Measurements from ENCODE around the gene PLCH2. TPM values are rescaled to one million over a fixed set of nuclear protein-coding genes. Genes with fewer than 3 reads are reported as not detected.

The PLCH2 gene
- total RNA-seq, 1 experiment from 2014 or later: 0.27 TPM

- TF ChIP-seq, protein P1, sequence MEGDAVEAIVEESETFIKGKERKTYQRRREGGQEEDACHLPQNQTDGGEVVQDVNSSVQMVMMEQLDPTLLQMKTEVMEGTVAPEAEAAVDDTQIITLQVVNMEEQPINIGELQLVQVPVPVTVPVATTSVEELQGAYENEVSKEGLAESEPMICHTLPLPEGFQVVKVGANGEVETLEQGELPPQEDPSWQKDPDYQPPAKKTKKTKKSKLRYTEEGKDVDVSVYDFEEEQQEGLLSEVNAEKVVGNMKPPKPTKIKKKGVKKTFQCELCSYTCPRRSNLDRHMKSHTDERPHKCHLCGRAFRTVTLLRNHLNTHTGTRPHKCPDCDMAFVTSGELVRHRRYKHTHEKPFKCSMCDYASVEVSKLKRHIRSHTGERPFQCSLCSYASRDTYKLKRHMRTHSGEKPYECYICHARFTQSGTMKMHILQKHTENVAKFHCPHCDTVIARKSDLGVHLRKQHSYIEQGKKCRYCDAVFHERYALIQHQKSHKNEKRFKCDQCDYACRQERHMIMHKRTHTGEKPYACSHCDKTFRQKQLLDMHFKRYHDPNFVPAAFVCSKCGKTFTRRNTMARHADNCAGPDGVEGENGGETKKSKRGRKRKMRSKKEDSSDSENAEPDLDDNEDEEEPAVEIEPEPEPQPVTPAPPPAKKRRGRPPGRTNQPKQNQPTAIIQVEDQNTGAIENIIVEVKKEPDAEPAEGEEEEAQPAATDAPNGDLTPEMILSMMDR (IDR thresholded peaks at IDR 0.05; ENCODE audit: insufficient read depth in 1 of 2, low read depth in 1 of 2, low read length in 1 of 2, severe bottlenecking in 1 of 2, unreplicated experiment in 1 of 2): no peak
- intact Hi-C loops (cut with micrococcal nuclease; ENCODE audit: unreplicated experiment): no loop called here
- no peaks in the 10 kb centered on the region for H3K36me3 Mint-ChIP-seq (ENCODE audit: insufficient read depth, unreplicated experiment)
These were observed 12.6 kb downstream of the PLCH2 start for GRCh38 chr1:2488688-2489087.

GRCh38 chr1:2489615-2490014, 13.5 kb downstream of the PLCH2 start:
- no peaks in the 10 kb centered on the region for H3K36me3 ChIP-seq (ENCODE audit: control insufficient read depth, insufficient read depth, low read length)
- H3K4me1 Mint-ChIP-seq (ENCODE audit: low read depth, unreplicated experiment): peaks cover 7% of the 10 kb centered on the region
- no peak overlapping the region for H3K27ac Mint-ChIP-seq (ENCODE audit: unreplicated experiment)
- peaks cover 9% of the 10 kb centered on the region for H3K4me1 ChIP-seq
- intact Hi-C loops (cut with micrococcal nuclease; ENCODE audit: unreplicated experiment): no loop called here
- H3K9me3 ChIP-seq: no peaks in the 10 kb centered on the region; the same call in 1 of the 2 replicates
- H3K36me3 Mint-ChIP-seq (ENCODE audit: insufficient read depth, unreplicated experiment): no peaks in the 10 kb centered on the region
- TF ChIP-seq, protein P1 (IDR thresholded peaks at IDR 0.05; ENCODE audit: insufficient read depth in 1 of 2, low read depth in 1 of 2, low read length in 1 of 2, severe bottlenecking in 1 of 2, unreplicated experiment in 1 of 2): no peak
- POLR2A ChIA-PET: no interaction called here
- no peak overlapping the region for H3K4me3 ChIP-seq (ENCODE audit: low read depth, low read length)
- no peaks in the 10 kb centered on the region for H3K27me3 ChIP-seq (replicated peaks; ENCODE audit: control insufficient read depth, insufficient read depth, low read length)
- no TSS peak for BruUV-seq (replicated peaks)
- CTCF ChIA-PET: no interaction called here
- H3K9me3 Mint-ChIP-seq (ENCODE audit: unreplicated experiment): no peaks in the 10 kb centered on the region
- H3K27me3 Mint-ChIP-seq (ENCODE audit: insufficient read depth, unreplicated experiment): no peaks in the 10 kb centered on the region
- DNase-seq: no peak
- no peak overlapping the region for H3K4me3 Mint-ChIP-seq (ENCODE audit: unreplicated experiment)

More at GRCh38 chr1:2488688-2489087, 12.6 kb downstream of the PLCH2 start:
- Mint-ChIP-seq H3K27me3 (ENCODE audit: insufficient read depth, unreplicated experiment) (no peaks in the 10 kb centered on the region), H3K4me1 (ENCODE audit: low read depth, unreplicated experiment) (peaks cover under 1% of the 10 kb centered on the region), H3K4me3 (ENCODE audit: unreplicated experiment) (no peak overlapping the region), H3K27ac (ENCODE audit: unreplicated experiment) (no peak overlapping the region), H3K9me3 (ENCODE audit: unreplicated experiment) (no peaks in the 10 kb centered on the region)
- no TSS peak for BruUV-seq (replicated peaks)
- DNase-seq: no peak
- Histone ChIP-seq H3K9me3 (no peaks in the 10 kb centered on the region; the same call in 1 of the 2 replicates), H3K36me3 (ENCODE audit: control insufficient read depth, insufficient read depth, low read length) (no peaks in the 10 kb centered on the region), H3K4me1 (no peaks in the 10 kb centered on the region), H3K27me3 (replicated peaks; ENCODE audit: control insufficient read depth, insufficient read depth, low read length) (no peaks in the 10 kb centered on the region), H3K4me3 (ENCODE audit: low read depth, low read length) (no peak overlapping the region)
- ChIA-PET POLR2A (no interaction called here), CTCF (no interaction called here)

DNA sequence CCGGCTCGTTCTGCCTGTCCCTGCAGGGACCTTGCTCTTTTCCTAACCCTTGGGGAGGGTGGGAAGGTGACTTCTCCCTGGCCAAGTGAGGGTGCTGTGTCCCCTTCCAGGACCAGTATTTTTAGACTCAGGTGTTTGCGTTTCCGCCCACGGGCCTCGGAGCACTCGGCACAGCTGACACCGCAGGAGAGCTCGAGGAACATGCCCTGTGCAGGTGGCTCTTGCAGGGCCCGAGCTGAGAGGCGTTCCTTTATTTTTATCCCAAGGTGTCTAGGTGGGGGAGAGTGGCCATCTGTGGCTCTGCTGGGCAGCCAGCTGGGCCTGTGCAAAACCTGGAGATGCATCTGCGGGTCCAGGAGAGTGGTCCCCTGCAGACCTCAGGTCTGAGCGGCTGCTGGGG, 16.0 kb downstream of the PLCH2 start:
- Histone ChIP-seq H3K27me3 (replicated peaks; ENCODE audit: control insufficient read depth, insufficient read depth, low read length) (no peaks in the 10 kb centered on the region), H3K9me3 (no peaks in the 10 kb centered on the region; the same call in 1 of the 2 replicates), H3K4me3 (ENCODE audit: low read depth, low read length) (no peak overlapping the region), H3K36me3 (ENCODE audit: control insufficient read depth, insufficient read depth, low read length) (no peaks in the 10 kb centered on the region), H3K4me1 (peaks cover 12% of the 10 kb centered on the region)
- no peaks in the 10 kb centered on the region for H3K36me3 Mint-ChIP-seq (ENCODE audit: insufficient read depth, unreplicated experiment)
- peaks cover 7% of the 10 kb centered on the region for H3K4me1 Mint-ChIP-seq (ENCODE audit: low read depth, unreplicated experiment)
- ChIA-PET CTCF (no interaction called here), POLR2A (no interaction called here)
- no peaks in the 10 kb centered on the region for H3K9me3 Mint-ChIP-seq (ENCODE audit: unreplicated experiment)
- intact Hi-C loops (cut with micrococcal nuclease; ENCODE audit: unreplicated experiment): no loop called here
- no peak for DNase-seq
- no peak overlapping the region for H3K27ac Mint-ChIP-seq (ENCODE audit: unreplicated experiment)
- no peaks in the 10 kb centered on the region for H3K27me3 Mint-ChIP-seq (ENCODE audit: insufficient read depth, unreplicated experiment)
- H3K4me3 Mint-ChIP-seq (ENCODE audit: unreplicated experiment): no peak overlapping the region
- TF ChIP-seq, protein P1 (IDR thresholded peaks at IDR 0.05; ENCODE audit: insufficient read depth in 1 of 2, low read depth in 1 of 2, low read length in 1 of 2, severe bottlenecking in 1 of 2, unreplicated experiment in 1 of 2): no peak
- BruUV-seq (replicated peaks): no TSS peak
